Measurements from ENCODE around the gene SYAP1.
"Not testable (repeated sequence)": the region's sequence is repeated elsewhere in the genome, so short reads cannot be mapped to it uniquely, and the experiment has no call there.

The SYAP1 gene

DNA sequence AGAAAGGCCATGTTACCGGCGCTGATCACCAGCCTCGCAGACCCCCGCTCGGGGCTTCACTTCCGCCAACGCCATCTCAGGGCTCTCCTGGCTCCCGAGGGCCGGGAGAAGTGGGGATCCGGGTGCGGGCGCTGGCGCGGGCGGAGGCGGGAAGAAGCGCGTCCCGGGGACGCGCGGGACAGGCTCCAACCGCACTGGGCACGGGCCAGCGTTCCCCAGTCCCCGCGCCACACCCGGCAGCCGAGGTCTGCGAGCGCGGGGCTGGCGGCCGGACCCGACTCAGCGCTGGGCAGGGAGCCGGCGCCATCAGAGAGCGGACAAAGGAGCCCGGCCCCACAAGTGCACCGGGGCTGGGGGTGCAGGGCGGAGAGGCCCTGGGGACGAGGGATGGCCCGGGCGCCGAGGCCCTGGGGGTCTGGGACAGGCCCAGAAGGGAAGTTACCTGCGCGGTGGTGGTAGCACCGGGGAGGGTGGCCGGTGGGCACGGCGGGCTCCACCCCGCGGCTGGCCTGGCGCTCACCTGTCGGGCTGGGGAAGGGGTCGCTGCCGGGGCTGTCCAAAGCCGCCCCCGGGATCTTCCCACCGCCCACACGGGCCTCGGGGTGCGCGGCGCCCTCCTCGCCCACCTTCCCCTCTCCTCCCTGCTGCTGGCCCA lies 7.4 kb upstream of the SYAP1 start:
- Mint-ChIP-seq H3K36me3 (no peaks in the 10 kb centered on the region), H3K9me3 (ENCODE audit: low read depth) (no peaks in the 10 kb centered on the region), H3K4me1 (ENCODE audit: low read depth) (peaks cover 13% of the 10 kb centered on the region), H3K4me3 (peak overlapping the region; percentile 87), H3K27me3 (no peaks in the 10 kb centered on the region), H3K27ac (peak overlapping the region; percentile 80)

GRCh38 chrX:16712548-16713155 lies 6.8 kb upstream of the SYAP1 start, which contains the start of gene CTPS2:
TSS of gene CTPS2 (minus strand) at chrX:16712669. CDS start at chrX:16702902, 9,767 bp downstream.
- Mint-ChIP-seq H3K27ac (peak within 1 kb of the TSS; percentile 80), H3K36me3 (no peaks in the 10 kb centered on the region), H3K4me3 (peak within 1 kb of the TSS; percentile 87), H3K27me3 (no peaks in the 10 kb centered on the region), H3K4me1 (ENCODE audit: low read depth) (peaks cover 13% of the 10 kb centered on the region), H3K9me3 (ENCODE audit: low read depth) (no peaks in the 10 kb centered on the region)

DNA sequence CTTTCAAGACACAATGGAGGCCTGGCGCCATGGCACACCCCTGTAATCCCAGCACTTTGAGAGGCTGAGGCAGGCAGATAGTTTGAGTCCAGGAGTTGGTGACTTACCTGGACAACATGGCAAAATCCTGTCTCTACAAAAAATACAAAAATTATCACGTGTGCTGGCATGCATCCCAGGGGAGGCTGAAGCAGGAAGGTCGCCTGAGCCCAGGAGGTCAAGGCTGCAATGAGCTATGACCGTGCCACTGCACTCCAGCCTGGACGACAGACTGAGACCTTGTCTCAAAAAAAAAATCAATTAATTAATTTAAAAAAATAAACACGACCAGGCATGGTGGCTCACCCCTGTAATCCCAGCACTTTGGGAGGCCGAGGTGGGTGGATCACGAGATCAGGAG lies 4.9 kb upstream of the SYAP1 start:
- Mint-ChIP-seq H3K27ac (no peak overlapping the region), H3K36me3 (no peaks in the 10 kb centered on the region), H3K4me1 (ENCODE audit: low read depth) (peaks cover 17% of the 10 kb centered on the region), H3K27me3 (no peaks in the 10 kb centered on the region), H3K9me3 (ENCODE audit: low read depth) (no peaks in the 10 kb centered on the region), H3K4me3 (no peak overlapping the region)

- H3K9me3 Mint-ChIP-seq (ENCODE audit: low read depth); H3K27ac Mint-ChIP-seq; H3K36me3 Mint-ChIP-seq; H3K27me3 Mint-ChIP-seq; H3K4me3 Mint-ChIP-seq: not testable (repeated sequence)
- H3K4me1 Mint-ChIP-seq (ENCODE audit: low read depth): peaks cover 18% of the 10 kb centered on the region
Measured at GRCh38 chrX:16715638-16716037, 3.8 kb upstream of the SYAP1 start.

DNA sequence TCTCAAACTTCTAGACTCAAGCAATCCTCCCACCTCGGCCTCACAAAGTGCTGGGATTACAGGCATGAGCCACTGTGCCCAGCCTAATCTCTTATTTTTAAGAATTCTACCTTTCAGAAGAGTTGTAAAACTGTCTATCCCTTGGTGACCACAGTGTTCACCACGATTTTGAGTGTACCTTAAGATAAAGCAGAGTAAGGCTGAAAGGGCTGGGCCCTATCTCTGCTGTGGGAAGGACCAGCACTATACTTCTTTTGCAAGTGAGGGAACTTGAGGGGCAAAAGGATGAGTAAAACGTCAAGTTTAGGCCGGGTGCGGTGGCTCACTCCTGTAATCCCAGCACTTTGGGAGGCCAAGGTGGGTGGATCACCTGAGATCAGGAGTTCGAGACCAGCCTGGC lies 3.0 kb upstream of the SYAP1 start:
- not testable (repeated sequence) for H3K36me3 Mint-ChIP-seq; H3K9me3 Mint-ChIP-seq (ENCODE audit: low read depth); H3K27ac Mint-ChIP-seq; H3K27me3 Mint-ChIP-seq; H3K4me3 Mint-ChIP-seq
- H3K4me1 Mint-ChIP-seq (ENCODE audit: low read depth): peaks cover 18% of the 10 kb centered on the region

GRCh38 chrX:16718824-16719333 lies 533 bp upstream of the SYAP1 start:
- Mint-ChIP-seq H3K27ac (peak overlapping the region; percentile 96), H3K4me1 (ENCODE audit: low read depth) (peaks cover 28% of the 10 kb centered on the region), H3K27me3 (no peaks in the 10 kb centered on the region), H3K36me3 (no peaks in the 10 kb centered on the region), H3K9me3 (ENCODE audit: low read depth) (no peaks in the 10 kb centered on the region), H3K4me3 (peak overlapping the region; percentile 92)

DNA sequence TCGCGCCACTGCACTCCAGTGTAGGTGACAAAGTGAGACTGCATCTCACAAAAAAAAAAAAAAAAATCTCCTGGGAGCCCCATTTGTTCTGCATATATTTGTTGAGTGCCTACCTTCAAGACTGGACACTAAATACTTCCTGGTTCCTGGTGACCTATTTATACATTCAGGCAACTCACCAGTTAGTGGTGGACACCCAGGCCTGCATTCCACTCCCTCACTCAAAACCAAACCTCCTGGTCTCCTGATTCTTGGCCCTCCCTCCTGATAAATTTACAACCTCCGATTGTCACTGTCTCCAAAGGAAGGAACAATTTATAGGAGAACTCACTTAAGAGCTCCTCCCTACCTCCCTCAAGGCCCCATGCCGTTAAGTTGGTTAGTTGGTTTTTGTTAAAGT lies 3.1 kb downstream of the SYAP1 start:
- Mint-ChIP-seq H3K4me1 (ENCODE audit: low read depth) (peaks cover 35% of the 10 kb centered on the region), H3K4me3 (peak overlapping the region; percentile 27), H3K27me3 (no peaks in the 10 kb centered on the region), H3K36me3 (no peaks in the 10 kb centered on the region), H3K9me3 (ENCODE audit: low read depth) (no peaks in the 10 kb centered on the region), H3K27ac (no peak overlapping the region)

DNA sequence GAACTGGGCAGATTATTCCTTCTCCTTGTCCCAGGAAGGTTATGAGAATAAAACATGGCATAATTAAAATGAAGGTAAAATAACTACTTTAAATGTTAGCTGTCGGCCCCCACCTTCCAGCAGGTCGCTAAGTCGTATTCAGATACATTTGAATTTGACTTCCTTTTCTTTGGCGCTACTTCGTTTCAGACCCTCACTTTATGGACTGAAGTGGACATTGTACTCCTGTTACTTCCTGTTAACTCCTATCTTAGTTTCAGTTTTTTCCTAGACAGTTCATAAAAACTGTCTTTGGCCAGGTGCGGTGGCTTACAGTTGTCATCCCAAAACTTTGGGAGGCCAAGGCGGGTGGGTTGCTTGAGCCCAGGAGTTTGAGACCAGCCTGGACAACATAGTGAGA lies 5.7 kb downstream of the SYAP1 start:
- peaks cover 33% of the 10 kb centered on the region for H3K4me1 Mint-ChIP-seq (ENCODE audit: low read depth)
- H3K4me3 Mint-ChIP-seq: no peak overlapping the region
- H3K27me3 Mint-ChIP-seq: no peaks in the 10 kb centered on the region
- no peak overlapping the region for H3K27ac Mint-ChIP-seq
- H3K36me3 Mint-ChIP-seq: no peaks in the 10 kb centered on the region
- H3K9me3 Mint-ChIP-seq (ENCODE audit: low read depth): no peaks in the 10 kb centered on the region

GRCh38 chrX:16726347-16726988 lies 7.1 kb downstream of the SYAP1 start:
- H3K4me1 Mint-ChIP-seq (ENCODE audit: low read depth): peaks cover 21% of the 10 kb centered on the region
- H3K36me3 Mint-ChIP-seq; H3K9me3 Mint-ChIP-seq (ENCODE audit: low read depth); H3K27me3 Mint-ChIP-seq; H3K4me3 Mint-ChIP-seq; H3K27ac Mint-ChIP-seq: not testable (repeated sequence)

DNA sequence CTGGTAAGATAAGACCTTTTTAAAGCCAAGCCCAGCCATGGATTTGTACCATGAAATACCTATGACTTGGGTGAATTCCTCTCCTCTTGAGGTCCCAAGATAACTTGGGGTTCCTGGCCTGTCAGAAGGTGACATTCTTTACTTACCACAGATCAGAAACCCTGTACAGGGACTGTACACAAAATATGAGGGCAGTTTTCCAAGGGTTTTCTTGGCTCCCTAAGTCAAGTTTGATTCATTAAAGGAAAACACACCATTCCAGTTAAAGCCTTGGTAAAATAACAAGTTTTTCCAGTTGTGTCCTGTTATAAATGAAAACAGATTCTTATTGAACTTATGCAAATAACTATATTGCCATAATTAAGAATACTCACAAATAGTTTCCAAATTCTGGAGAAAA lies 8.2 kb downstream of the SYAP1 start:
- no peaks in the 10 kb centered on the region for H3K27me3 Mint-ChIP-seq
- H3K36me3 Mint-ChIP-seq: no peaks in the 10 kb centered on the region
- H3K9me3 Mint-ChIP-seq (ENCODE audit: low read depth): no peaks in the 10 kb centered on the region
- H3K4me3 Mint-ChIP-seq: no peak overlapping the region
- H3K27ac Mint-ChIP-seq: no peak overlapping the region
- H3K4me1 Mint-ChIP-seq (ENCODE audit: low read depth): peaks cover 17% of the 10 kb centered on the region

GRCh38 chrX:16730450-16730849 lies 11.0 kb downstream of the SYAP1 start:
- Mint-ChIP-seq H3K9me3 (ENCODE audit: low read depth) (no peaks in the 10 kb centered on the region), H3K4me1 (ENCODE audit: low read depth) (peaks cover 9% of the 10 kb centered on the region), H3K4me3 (no peak overlapping the region), H3K27me3 (no peaks in the 10 kb centered on the region), H3K27ac (no peak overlapping the region), H3K36me3 (no peaks in the 10 kb centered on the region)

- Mint-ChIP-seq H3K9me3 (ENCODE audit: low read depth) (no peaks in the 10 kb centered on the region), H3K27ac (peak overlapping the region; percentile 41), H3K4me3 (no peak overlapping the region), H3K36me3 (no peaks in the 10 kb centered on the region), H3K4me1 (ENCODE audit: low read depth) (peaks cover 5% of the 10 kb centered on the region), H3K27me3 (no peaks in the 10 kb centered on the region)
Measured at GRCh38 chrX:16733013-16733412, 13.6 kb downstream of the SYAP1 start.

DNA sequence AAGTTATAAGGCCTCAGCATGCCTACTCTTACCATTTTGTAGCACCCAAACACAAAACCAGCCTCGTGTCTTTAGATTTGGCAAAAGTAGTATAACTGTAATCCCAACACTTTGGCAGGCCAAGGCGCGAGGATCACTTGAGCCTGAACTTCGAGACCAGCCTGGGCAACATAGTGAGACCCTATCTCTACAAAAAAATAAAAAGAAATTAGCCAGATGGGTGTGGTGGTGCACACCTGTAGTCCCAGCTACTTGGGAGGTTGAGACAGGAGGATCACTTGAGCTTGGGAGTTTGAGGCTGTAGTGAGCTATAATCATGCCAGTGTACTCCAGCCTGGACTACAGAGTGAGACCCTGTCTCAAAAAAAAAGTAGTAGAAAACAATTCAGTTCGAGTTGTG lies 17.6 kb downstream of the SYAP1 start:
- Mint-ChIP-seq H3K36me3 (no peaks in the 10 kb centered on the region), H3K27ac (no peak overlapping the region), H3K9me3 (ENCODE audit: low read depth) (no peaks in the 10 kb centered on the region), H3K4me3 (no peak overlapping the region), H3K27me3 (no peaks in the 10 kb centered on the region), H3K4me1 (ENCODE audit: low read depth) (peaks cover 3% of the 10 kb centered on the region)

DNA sequence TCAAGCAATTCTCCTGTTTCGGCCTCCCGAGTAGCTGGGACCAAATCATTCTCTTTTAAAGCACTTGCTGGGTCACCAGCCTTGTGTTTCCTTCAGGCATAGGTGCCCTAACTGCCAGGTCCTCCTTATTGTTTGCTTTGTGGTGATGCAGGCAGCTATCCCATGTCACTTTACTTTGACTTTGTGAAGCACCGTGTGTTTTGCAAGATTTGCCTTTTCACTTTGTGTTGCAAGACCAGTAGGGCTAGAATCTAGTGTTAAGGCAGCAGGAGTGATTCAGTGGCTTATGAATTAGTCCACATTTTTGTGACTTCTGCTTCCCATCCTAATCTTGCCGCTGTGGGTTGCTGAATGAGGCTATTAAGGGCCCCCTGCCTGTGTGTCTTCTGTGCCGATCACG lies 20.2 kb downstream of the SYAP1 start:
- Mint-ChIP-seq H3K4me3 (no peak overlapping the region), H3K27ac (no peak overlapping the region), H3K9me3 (ENCODE audit: low read depth) (no peaks in the 10 kb centered on the region), H3K27me3 (no peaks in the 10 kb centered on the region), H3K4me1 (ENCODE audit: low read depth) (no peaks in the 10 kb centered on the region), H3K36me3 (peaks cover 3% of the 10 kb centered on the region)

GRCh38 chrX:16743604-16744325 lies 24.4 kb downstream of the SYAP1 start:
- no peaks in the 10 kb centered on the region for H3K9me3 Mint-ChIP-seq (ENCODE audit: low read depth)
- no peaks in the 10 kb centered on the region for H3K27me3 Mint-ChIP-seq
- H3K4me3 Mint-ChIP-seq: no peak overlapping the region
- peaks cover 3% of the 10 kb centered on the region for H3K36me3 Mint-ChIP-seq
- H3K27ac Mint-ChIP-seq: no peak overlapping the region
- H3K4me1 Mint-ChIP-seq (ENCODE audit: low read depth): no peaks in the 10 kb centered on the region

Data from activated naive CD8-positive, alpha-beta T cell (primary cell).